ENCODE measurements around the gene AGMO.

GRCh38 chr7:15485431-15485830 is 76.4 kb downstream of the AGMO start:
- no peak for TF ChIP-seq CTCF (conservative IDR thresholded peaks at IDR 0.05; ENCODE audit: low read length)
- TF ChIP-seq EZH2phosphoT487 (IDR thresholded peaks at IDR 0.05; ENCODE audit: borderline replicate concordance) = no peak

All from Loucy (cell line).